Measurements from ENCODE around the gene CD164.

The CD164 gene

GRCh38 chr6:109332748-109333147, 49.5 kb downstream of the CD164 start:
- no peak overlapping the region for H3K4me3 ChIP-seq (ENCODE audit: severe bottlenecking)
- TF ChIP-seq CTCF (IDR thresholded peaks at IDR 0.05; ENCODE audit: poor library complexity, severe bottlenecking) = no peak
- H3K27me3 ChIP-seq (ENCODE audit: insufficient read depth, poor library complexity, severe bottlenecking) = no peaks in the 10 kb centered on the region
- no peaks in the 10 kb centered on the region for H3K9me3 ChIP-seq (ENCODE audit: severe bottlenecking)
- no peak overlapping the region for H3K27ac ChIP-seq (ENCODE audit: poor library complexity, severe bottlenecking)
- peaks cover 3% of the 10 kb centered on the region for H3K4me1 ChIP-seq (ENCODE audit: insufficient read depth, poor library complexity, severe bottlenecking)
- DNase-seq (ENCODE audit: low spot score) (no peak), ATAC-seq (ENCODE audit: low read depth) (no peak)
- no peaks in the 10 kb centered on the region for H3K36me3 ChIP-seq (ENCODE audit: low read depth)

GRCh38 chr6:109331081-109331480, 51.2 kb downstream of the CD164 start:
- ATAC-seq (ENCODE audit: low read depth) = no peak

GRCh38 chr6:109330263-109330662, 52.0 kb downstream of the CD164 start:
- ATAC-seq (ENCODE audit: low read depth) = no peak

More at GRCh38 chr6:109331081-109331480, 51.2 kb downstream of the CD164 start:
- no peak for TF ChIP-seq CTCF (IDR thresholded peaks at IDR 0.05; ENCODE audit: poor library complexity, severe bottlenecking)
- no peaks in the 10 kb centered on the region for H3K36me3 ChIP-seq (ENCODE audit: low read depth)
- no peak for DNase-seq (ENCODE audit: low spot score)
- no peak overlapping the region for H3K27ac ChIP-seq (ENCODE audit: poor library complexity, severe bottlenecking)
- H3K4me1 ChIP-seq (ENCODE audit: insufficient read depth, poor library complexity, severe bottlenecking) = no peaks in the 10 kb centered on the region
- H3K27me3 ChIP-seq (ENCODE audit: insufficient read depth, poor library complexity, severe bottlenecking) = no peaks in the 10 kb centered on the region
- no peak overlapping the region for H3K4me3 ChIP-seq (ENCODE audit: severe bottlenecking)
- H3K9me3 ChIP-seq (ENCODE audit: severe bottlenecking) = no peaks in the 10 kb centered on the region

DNA sequence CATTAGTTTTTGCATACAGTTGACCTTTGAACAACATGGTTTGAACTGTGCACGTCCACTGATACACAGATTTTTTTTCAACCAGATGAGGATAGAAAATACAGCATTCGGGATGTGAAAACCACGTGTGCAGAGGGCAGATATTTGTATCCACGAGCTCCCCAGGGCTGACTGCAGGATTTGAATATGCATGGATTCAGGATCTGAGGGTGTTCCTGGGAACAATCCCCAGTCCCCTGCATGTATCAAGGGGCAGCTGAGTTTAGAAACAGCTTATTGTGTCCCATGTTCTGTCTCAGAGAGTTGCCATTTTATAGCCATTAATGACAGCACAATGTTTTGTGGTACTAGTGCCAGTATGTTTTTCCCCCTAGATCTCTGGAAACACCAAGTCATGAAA, 53.6 kb downstream of the CD164 start:
- DNase-seq (ENCODE audit: low spot score) = no peak
- H3K4me3 ChIP-seq (ENCODE audit: severe bottlenecking) = no peak overlapping the region
- TF ChIP-seq CTCF (IDR thresholded peaks at IDR 0.05; ENCODE audit: poor library complexity, severe bottlenecking) = no peak
- no peaks in the 10 kb centered on the region for H3K27me3 ChIP-seq (ENCODE audit: insufficient read depth, poor library complexity, severe bottlenecking)
- no peak for ATAC-seq (ENCODE audit: low read depth)
- no peaks in the 10 kb centered on the region for H3K36me3 ChIP-seq (ENCODE audit: low read depth)
- H3K27ac ChIP-seq (ENCODE audit: poor library complexity, severe bottlenecking) = no peak overlapping the region
- H3K9me3 ChIP-seq (ENCODE audit: severe bottlenecking) = no peaks in the 10 kb centered on the region
- H3K4me1 ChIP-seq (ENCODE audit: insufficient read depth, poor library complexity, severe bottlenecking) = no peaks in the 10 kb centered on the region

More at GRCh38 chr6:109330263-109330662, 52.0 kb downstream of the CD164 start:
- H3K36me3 ChIP-seq (ENCODE audit: low read depth) = no peaks in the 10 kb centered on the region
- no peak for TF ChIP-seq CTCF (IDR thresholded peaks at IDR 0.05; ENCODE audit: poor library complexity, severe bottlenecking)
- H3K27me3 ChIP-seq (ENCODE audit: insufficient read depth, poor library complexity, severe bottlenecking) = no peaks in the 10 kb centered on the region
- DNase-seq (ENCODE audit: low spot score) = no peak
- H3K4me1 ChIP-seq (ENCODE audit: insufficient read depth, poor library complexity, severe bottlenecking) = no peaks in the 10 kb centered on the region
- H3K4me3 ChIP-seq (ENCODE audit: severe bottlenecking) = no peak overlapping the region
- H3K27ac ChIP-seq (ENCODE audit: poor library complexity, severe bottlenecking) = no peak overlapping the region
- no peaks in the 10 kb centered on the region for H3K9me3 ChIP-seq (ENCODE audit: severe bottlenecking)

DNA sequence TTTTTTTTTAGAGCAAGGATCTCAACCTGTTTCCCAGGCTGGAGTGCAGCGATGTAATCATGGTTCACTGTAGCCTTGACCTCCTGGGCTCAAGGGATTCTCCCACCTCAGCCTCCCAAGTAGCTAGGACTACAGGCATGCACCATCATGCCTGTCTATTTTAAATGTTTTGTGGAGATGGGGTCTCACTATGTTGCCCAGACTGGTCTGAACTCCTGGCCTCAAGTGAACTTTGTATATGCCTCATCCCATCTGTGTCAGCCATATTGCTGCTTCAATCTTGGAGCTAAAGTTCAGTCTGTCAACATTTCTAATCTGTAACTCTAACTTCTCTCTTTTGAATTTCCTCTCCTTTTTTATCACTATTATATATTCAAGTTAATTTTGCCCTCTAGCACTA, 54.3 kb downstream of the CD164 start:
- Histone ChIP-seq H3K27me3 (ENCODE audit: insufficient read depth, poor library complexity, severe bottlenecking) (no peaks in the 10 kb centered on the region), H3K4me3 (ENCODE audit: severe bottlenecking) (no peak overlapping the region), H3K36me3 (ENCODE audit: low read depth) (no peaks in the 10 kb centered on the region), H3K4me1 (ENCODE audit: insufficient read depth, poor library complexity, severe bottlenecking) (no peaks in the 10 kb centered on the region), H3K9me3 (ENCODE audit: severe bottlenecking) (no peaks in the 10 kb centered on the region), H3K27ac (ENCODE audit: poor library complexity, severe bottlenecking) (no peak overlapping the region)
- DNase-seq (ENCODE audit: low spot score) = no peak
- no peak for TF ChIP-seq CTCF (IDR thresholded peaks at IDR 0.05; ENCODE audit: poor library complexity, severe bottlenecking)
- ATAC-seq (ENCODE audit: low read depth) = no peak

All from RWPE2 (cell line).